Retina (tissue), 1 donor: Measurements from ENCODE around the gene LUC7L2.
"Not testable (repeated sequence)": the region's sequence is repeated elsewhere in the genome, so short reads cannot be mapped to it uniquely, and the experiment has no call there.

ENCODE experiments used
- DNase-seq: peaks from one replicate; pipeline ENCODE4 v3.0.0-alpha.2; 2016

LUC7L2 gene

GRCh38 chr7:139357729-139358506, 1.8 kb upstream of the LUC7L2 start:
- not testable (repeated sequence) for DNase-seq

- DNase-seq: no peak
Observed at GRCh38 chr7:139358541-139359365, 941 bp upstream of the LUC7L2 start.

- peak; percentile 96 for DNase-seq
Observed at GRCh38 chr7:139360210-139360947, 685 bp downstream of the LUC7L2 start.

- no peak for DNase-seq
Observed at GRCh38 chr7:139360948-139361307, 1.2 kb downstream of the LUC7L2 start.

GRCh38 chr7:139361523-139361922, 1.8 kb downstream of the LUC7L2 start:
- DNase-seq: no peak

- no peak for DNase-seq
Observed at GRCh38 chr7:139362302-139362701, 2.6 kb downstream of the LUC7L2 start.

- DNase-seq: no peak
Observed at GRCh38 chr7:139362981-139363380, 3.3 kb downstream of the LUC7L2 start.

GRCh38 chr7:139365336-139365735, 5.6 kb downstream of the LUC7L2 start:
- no peak for DNase-seq

- DNase-seq: no peak
Observed at GRCh38 chr7:139366400-139366799, 6.7 kb downstream of the LUC7L2 start.

GRCh38 chr7:139367438-139368155, 7.9 kb downstream of the LUC7L2 start:
- DNase-seq: no peak

GRCh38 chr7:139370301-139370942, 10.7 kb downstream of the LUC7L2 start:
- no peak for DNase-seq

- DNase-seq: no peak
Observed at GRCh38 chr7:139370943-139371313, 11.2 kb downstream of the LUC7L2 start.

GRCh38 chr7:139374246-139374645, 14.6 kb downstream of the LUC7L2 start:
- no peak for DNase-seq

GRCh38 chr7:139382439-139382838, 22.7 kb downstream of the LUC7L2 start:
- DNase-seq: no peak

GRCh38 chr7:139384611-139385010, 24.9 kb downstream of the LUC7L2 start:
- no peak for DNase-seq

GRCh38 chr7:139387594-139387993, 27.9 kb downstream of the LUC7L2 start:
- DNase-seq: no peak

- no peak for DNase-seq
Observed at GRCh38 chr7:139389091-139389490, 29.4 kb downstream of the LUC7L2 start.

GRCh38 chr7:139389774-139390173, 30.1 kb downstream of the LUC7L2 start:
- DNase-seq: no peak

- DNase-seq: no peak
Observed at GRCh38 chr7:139393621-139394211, 34.0 kb downstream of the LUC7L2 start.

- no peak for DNase-seq
Observed at GRCh38 chr7:139394540-139394939, 34.8 kb downstream of the LUC7L2 start.

GRCh38 chr7:139396323-139396951, 36.7 kb downstream of the LUC7L2 start:
- DNase-seq: no peak
